ENCODE measurements around the gene MGAT5. TPM values are rescaled to one million over a fixed set of nuclear protein-coding genes. Genes with fewer than 3 reads are reported as not detected.

The MGAT5 gene, protein sequence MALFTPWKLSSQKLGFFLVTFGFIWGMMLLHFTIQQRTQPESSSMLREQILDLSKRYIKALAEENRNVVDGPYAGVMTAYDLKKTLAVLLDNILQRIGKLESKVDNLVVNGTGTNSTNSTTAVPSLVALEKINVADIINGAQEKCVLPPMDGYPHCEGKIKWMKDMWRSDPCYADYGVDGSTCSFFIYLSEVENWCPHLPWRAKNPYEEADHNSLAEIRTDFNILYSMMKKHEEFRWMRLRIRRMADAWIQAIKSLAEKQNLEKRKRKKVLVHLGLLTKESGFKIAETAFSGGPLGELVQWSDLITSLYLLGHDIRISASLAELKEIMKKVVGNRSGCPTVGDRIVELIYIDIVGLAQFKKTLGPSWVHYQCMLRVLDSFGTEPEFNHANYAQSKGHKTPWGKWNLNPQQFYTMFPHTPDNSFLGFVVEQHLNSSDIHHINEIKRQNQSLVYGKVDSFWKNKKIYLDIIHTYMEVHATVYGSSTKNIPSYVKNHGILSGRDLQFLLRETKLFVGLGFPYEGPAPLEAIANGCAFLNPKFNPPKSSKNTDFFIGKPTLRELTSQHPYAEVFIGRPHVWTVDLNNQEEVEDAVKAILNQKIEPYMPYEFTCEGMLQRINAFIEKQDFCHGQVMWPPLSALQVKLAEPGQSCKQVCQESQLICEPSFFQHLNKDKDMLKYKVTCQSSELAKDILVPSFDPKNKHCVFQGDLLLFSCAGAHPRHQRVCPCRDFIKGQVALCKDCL
- 10 to 100 TPM; 32.4 to 65.9 (median 46.6) TPM for total RNA-seq

DNA sequence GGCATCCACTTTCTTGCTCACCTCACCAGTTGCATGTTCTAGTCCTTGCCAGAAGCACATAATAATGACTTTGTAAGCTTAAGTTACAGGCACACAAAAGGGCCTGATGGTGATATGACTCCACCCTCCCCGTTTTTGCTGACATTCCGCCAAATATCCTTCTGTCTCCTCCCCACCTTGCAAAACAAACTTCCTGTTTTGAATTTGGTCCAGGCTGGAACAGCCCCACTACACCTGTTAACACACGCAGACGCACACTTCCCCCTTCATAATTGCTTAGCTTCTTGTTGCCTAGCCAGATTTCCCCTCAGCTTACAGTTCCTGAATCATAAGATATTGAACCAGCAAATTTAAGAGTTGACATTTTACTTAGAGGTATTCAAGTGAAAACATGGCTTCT, at the start of gene MGAT5:
Gene MGAT5, plus strand, starts transcription at position 269 of the 400 bp plus-strand sequence. CDS start 332 bp downstream, outside the sequence.
- peaks cover 0 to 33% (median 9%) of the 10 kb centered on the region in 3 donors for H3K4me1 ChIP-seq
- TF ChIP-seq, protein P1, sequence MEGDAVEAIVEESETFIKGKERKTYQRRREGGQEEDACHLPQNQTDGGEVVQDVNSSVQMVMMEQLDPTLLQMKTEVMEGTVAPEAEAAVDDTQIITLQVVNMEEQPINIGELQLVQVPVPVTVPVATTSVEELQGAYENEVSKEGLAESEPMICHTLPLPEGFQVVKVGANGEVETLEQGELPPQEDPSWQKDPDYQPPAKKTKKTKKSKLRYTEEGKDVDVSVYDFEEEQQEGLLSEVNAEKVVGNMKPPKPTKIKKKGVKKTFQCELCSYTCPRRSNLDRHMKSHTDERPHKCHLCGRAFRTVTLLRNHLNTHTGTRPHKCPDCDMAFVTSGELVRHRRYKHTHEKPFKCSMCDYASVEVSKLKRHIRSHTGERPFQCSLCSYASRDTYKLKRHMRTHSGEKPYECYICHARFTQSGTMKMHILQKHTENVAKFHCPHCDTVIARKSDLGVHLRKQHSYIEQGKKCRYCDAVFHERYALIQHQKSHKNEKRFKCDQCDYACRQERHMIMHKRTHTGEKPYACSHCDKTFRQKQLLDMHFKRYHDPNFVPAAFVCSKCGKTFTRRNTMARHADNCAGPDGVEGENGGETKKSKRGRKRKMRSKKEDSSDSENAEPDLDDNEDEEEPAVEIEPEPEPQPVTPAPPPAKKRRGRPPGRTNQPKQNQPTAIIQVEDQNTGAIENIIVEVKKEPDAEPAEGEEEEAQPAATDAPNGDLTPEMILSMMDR (IDR thresholded peaks at IDR 0.05) = no peak
- TF ChIP-seq POLR2A (IDR thresholded peaks at IDR 0.05) = no peak
- TF ChIP-seq POLR2AphosphoS5 (IDR thresholded peaks at IDR 0.05) = no peak
- no peak for TF ChIP-seq EP300 (IDR thresholded peaks at IDR 0.05)
- H3K9me3 ChIP-seq = no peaks in the 10 kb centered on the region
- H3K27me3 ChIP-seq = no peaks in the 10 kb centered on the region
- ATAC-seq = no peak
- H3K4me3 ChIP-seq = no peak within 1 kb of the TSS
- H3K36me3 ChIP-seq = peaks cover 0 to 7% of the 10 kb centered on the region in 2 donors
- no peak within 1 kb of the TSS for H3K27ac ChIP-seq
- 43 to 70% methylated on average over 3 to 4 of the region's 4 CpGs for WGBS, 2 donors (ENCODE audit: low coverage in 1 of 2)

DNA sequence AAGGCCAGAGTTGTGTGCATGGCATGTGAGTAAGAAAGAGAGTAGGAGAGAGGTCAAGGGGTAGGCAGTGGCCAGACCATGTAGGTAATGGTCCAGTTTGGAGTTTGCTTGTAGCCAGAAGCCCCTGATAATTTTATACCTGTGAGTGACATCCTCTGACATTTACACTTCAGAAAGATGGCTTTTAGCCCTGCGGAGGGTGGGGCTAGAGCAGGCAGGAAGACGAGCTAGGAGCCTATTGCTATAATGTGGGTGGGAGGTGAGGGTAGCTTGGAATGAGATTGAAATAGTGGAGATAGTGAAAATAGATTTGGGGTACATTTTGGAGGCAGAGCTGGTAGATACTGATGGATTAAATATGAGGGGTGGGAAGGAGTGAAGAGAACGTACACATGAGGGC, 48.8 kb upstream of the MGAT5 start:
- no peak for ATAC-seq
- 90% methylated on average over 3 of the region's 3 CpGs for WGBS, 2 donors (ENCODE audit: low coverage in 1 of 2)
- H3K4me1 ChIP-seq = peaks cover 3 to 43% (median 5%) of the 10 kb centered on the region in 3 donors
- no peaks in the 10 kb centered on the region for H3K27me3 ChIP-seq
- no peaks in the 10 kb centered on the region for H3K36me3 ChIP-seq
- H3K4me3 ChIP-seq = no peak overlapping the region
- TF ChIP-seq POLR2A (IDR thresholded peaks at IDR 0.05) = no peak
- no peak for TF ChIP-seq EP300 (IDR thresholded peaks at IDR 0.05)
- H3K27ac ChIP-seq = no peak overlapping the region
- H3K9me3 ChIP-seq = no peaks in the 10 kb centered on the region

DNA sequence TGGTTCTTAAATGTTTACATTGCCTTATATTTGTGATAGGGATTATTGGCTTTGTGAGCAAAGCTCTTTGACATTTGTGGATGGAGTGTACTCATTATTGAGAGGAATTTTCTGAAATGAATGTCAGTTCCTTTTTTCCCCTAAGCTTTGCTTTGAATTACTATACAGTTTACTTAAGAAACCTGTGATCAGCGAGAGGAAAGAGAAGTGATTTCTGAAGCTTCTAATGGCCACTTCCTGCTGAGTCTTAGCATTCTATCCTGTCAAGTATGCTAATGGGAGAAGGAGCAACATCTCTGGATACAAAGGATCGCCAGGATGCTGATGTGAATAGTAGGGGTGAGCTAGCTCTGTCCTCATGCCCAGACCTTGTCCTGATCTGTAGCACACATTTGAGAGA, 47.8 kb upstream of the MGAT5 start:
- TF ChIP-seq EP300 (IDR thresholded peaks at IDR 0.05) = no peak
- TF ChIP-seq, protein P1 (IDR thresholded peaks at IDR 0.05) = no peak
- TF ChIP-seq POLR2AphosphoS5 (IDR thresholded peaks at IDR 0.05) = no peak
- no peak for TF ChIP-seq POLR2A (IDR thresholded peaks at IDR 0.05)
- no peaks in the 10 kb centered on the region for H3K27me3 ChIP-seq
- H3K9me3 ChIP-seq = no peaks in the 10 kb centered on the region
- H3K4me1 ChIP-seq = peaks cover 3 to 42% (median 5%) of the 10 kb centered on the region in 3 donors
- ATAC-seq = no peak
- no peak overlapping the region for H3K27ac ChIP-seq
- no peak overlapping the region for H3K4me3 ChIP-seq
- no peaks in the 10 kb centered on the region for H3K36me3 ChIP-seq
- WGBS, 2 donors (ENCODE audit: low coverage in 1 of 2) = 88 to 92% methylated on average over 2 of the region's 2 CpGs

DNA sequence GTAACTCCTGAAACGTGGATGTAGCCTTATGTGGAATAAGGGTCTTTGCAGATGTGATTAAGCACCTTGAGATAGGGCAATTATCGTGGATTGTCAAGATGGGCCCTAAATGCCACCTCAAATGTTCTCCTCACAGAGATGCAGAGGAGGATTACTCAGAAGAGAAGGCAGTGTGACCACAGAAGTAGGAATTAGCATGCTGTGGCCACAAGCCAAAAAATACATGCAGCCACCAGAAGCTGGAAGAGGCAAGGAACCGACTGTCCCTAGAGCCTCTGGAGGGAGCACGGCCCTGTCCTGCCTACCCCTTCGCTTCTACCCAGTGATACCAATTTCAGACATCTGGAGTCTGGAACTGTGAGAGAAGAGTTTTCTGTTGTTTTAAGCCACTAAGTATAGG, 47.3 kb upstream of the MGAT5 start:
- 76 to 77% methylated on average over 3 to 4 of the region's 5 CpGs for WGBS, 2 donors (ENCODE audit: low coverage in 1 of 2)
- H3K9me3 ChIP-seq = no peaks in the 10 kb centered on the region
- peaks cover 3 to 42% (median 5%) of the 10 kb centered on the region in 3 donors for H3K4me1 ChIP-seq
- H3K36me3 ChIP-seq = no peaks in the 10 kb centered on the region
- peak; percentile 31 for ATAC-seq
- TF ChIP-seq POLR2A (IDR thresholded peaks at IDR 0.05) (no peak), EP300 (IDR thresholded peaks at IDR 0.05) (no peak), POLR2AphosphoS5 (IDR thresholded peaks at IDR 0.05) (no peak)
- TF ChIP-seq, protein P1 (IDR thresholded peaks at IDR 0.05) = no peak
- no peak overlapping the region for H3K4me3 ChIP-seq
- no peaks in the 10 kb centered on the region for H3K27me3 ChIP-seq
- H3K27ac ChIP-seq = no peak overlapping the region

DNA sequence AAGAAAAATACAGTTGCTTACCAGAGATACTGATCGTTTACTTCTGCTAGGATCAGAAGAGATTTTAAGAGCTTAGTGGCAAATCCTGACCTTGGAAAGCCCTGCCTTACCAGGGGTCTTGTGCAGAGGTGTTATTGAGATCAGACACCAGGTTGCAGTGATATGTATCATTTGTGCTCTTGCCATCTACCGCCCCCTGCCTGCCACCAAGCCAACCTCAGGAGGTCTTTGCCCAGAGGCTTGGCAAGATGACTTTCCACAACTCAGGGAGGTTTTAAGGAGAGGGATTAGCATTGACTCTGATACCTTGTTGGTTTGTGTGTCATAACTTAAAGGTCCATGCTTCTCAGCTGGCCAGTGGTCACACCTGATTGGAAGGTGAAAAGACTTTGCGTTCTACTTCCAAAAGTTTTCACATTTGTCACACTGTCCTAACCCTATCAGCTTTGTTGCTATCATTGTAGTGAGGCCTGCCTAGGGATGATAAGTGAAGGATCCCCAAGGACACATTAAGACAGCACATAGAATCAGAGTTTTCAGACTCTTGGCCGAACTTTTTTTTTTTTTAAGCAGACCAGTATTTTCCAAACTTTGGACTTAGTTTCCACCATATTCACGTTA, 46.2 kb upstream of the MGAT5 start:
- ATAC-seq = no peak
- H3K27ac ChIP-seq = no peak overlapping the region
- no peak for TF ChIP-seq POLR2AphosphoS5 (IDR thresholded peaks at IDR 0.05)
- TF ChIP-seq, protein P1 (IDR thresholded peaks at IDR 0.05) = peak in 3 of 4 experiments; percentile 45 to 66 (median 46)
- H3K27me3 ChIP-seq = no peaks in the 10 kb centered on the region
- H3K36me3 ChIP-seq = no peaks in the 10 kb centered on the region
- no peak overlapping the region for H3K4me3 ChIP-seq
- WGBS, 2 donors (ENCODE audit: low coverage in 1 of 2) = 71 to 72% methylated on average over 4 to 5 of the region's 5 CpGs
- peaks cover 3 to 42% (median 5%) of the 10 kb centered on the region in 3 donors for H3K4me1 ChIP-seq
- no peaks in the 10 kb centered on the region for H3K9me3 ChIP-seq
